Measurements from ENCODE around the gene PAK1.

DNA sequence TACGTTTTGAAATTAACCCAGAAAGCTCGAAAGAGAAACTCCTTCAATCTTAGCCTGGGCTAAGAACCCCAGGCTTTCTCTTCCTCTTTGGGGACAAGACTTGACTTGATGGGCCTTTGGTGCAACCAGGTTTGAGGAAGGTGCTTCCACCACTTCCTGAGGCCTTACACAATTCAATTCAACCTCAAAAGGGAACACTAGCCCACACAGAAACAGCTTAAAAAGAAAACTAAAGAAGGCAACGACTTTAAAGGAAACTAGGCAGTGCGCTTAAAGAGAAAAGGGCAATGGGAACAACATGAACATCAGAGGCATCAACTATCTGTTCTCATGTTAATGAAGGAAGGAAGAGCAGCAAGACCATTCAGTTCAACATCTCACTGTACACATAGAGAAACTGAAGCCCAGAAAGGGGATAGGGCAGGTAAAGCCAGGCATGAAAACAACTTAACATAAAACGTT is 24.8 kb downstream of the PAK1 start:
- TF ChIP-seq ZNF134 (CRISPR knock-in tag; conservative IDR thresholded peaks at IDR 0.05): no peak
- no peak for TF ChIP-seq JUN (IDR thresholded peaks at IDR 0.05; ENCODE audit: borderline replicate concordance, low read depth, low read length)
- TF ChIP-seq JUN (CRISPR knock-in tag; IDR thresholded peaks at IDR 0.05; ENCODE audit: borderline replicate concordance): no peak
- TF ChIP-seq ELF1 (tag; IDR thresholded peaks at IDR 0.05): no peak
